NCI-H146 treated with DMSO at 0.1 percent for 48 hours (cell line): Measurements from ENCODE around the gene SF3B5.
"Not testable (repeated sequence)": the region's sequence is repeated elsewhere in the genome, so short reads cannot be mapped to it uniquely, and the experiment has no call there.

Experiments used
- DNase-seq: peaks from one replicate; lab custom pipeline; 2025; ENCODE audit not compliant: unreplicated experiment; lab: John Stamatoyannopoulos, UW

Gene SF3B5

GRCh38 chr6:144064402-144065212, 30.8 kb downstream of the SF3B5 start:
- peak; percentile 51 for DNase-seq

GRCh38 chr6:144063744-144064401, 31.5 kb downstream of the SF3B5 start:
- DNase-seq, result peak; percentile 79

- DNase-seq, result no peak
Measured at GRCh38 chr6:144063246-144063743, 32.1 kb downstream of the SF3B5 start.

- DNase-seq, result no peak
Measured at GRCh38 chr6:144062786-144063185, 32.6 kb downstream of the SF3B5 start.

- DNase-seq, result no peak
Measured at GRCh38 chr6:144059139-144059538, 36.2 kb downstream of the SF3B5 start.

GRCh38 chr6:144055121-144055931, 40.0 kb downstream of the SF3B5 start:
- no peak for DNase-seq

- DNase-seq, result no peak
Measured at GRCh38 chr6:144053601-144054000, 41.8 kb downstream of the SF3B5 start.

GRCh38 chr6:144052488-144052887, 42.9 kb downstream of the SF3B5 start:
- no peak for DNase-seq

GRCh38 chr6:144049386-144049785, 46.0 kb downstream of the SF3B5 start:
- no peak for DNase-seq

GRCh38 chr6:144047688-144048087, 47.7 kb downstream of the SF3B5 start:
- DNase-seq, result no peak

GRCh38 chr6:144046672-144047071, 48.7 kb downstream of the SF3B5 start:
- not testable (repeated sequence) for DNase-seq

- DNase-seq, result not testable (repeated sequence)
Measured at GRCh38 chr6:144044989-144045388, 50.4 kb downstream of the SF3B5 start.
